ENCODE results near the gene MAML1.
A peak's percentile ranks its signal among the peaks of the same experiment; 100 is the strongest.
"Not testable (repeated sequence)": the region's sequence is repeated elsewhere in the genome, so short reads cannot be mapped to it uniquely, and the experiment has no call there.

MAML1 gene

DNA sequence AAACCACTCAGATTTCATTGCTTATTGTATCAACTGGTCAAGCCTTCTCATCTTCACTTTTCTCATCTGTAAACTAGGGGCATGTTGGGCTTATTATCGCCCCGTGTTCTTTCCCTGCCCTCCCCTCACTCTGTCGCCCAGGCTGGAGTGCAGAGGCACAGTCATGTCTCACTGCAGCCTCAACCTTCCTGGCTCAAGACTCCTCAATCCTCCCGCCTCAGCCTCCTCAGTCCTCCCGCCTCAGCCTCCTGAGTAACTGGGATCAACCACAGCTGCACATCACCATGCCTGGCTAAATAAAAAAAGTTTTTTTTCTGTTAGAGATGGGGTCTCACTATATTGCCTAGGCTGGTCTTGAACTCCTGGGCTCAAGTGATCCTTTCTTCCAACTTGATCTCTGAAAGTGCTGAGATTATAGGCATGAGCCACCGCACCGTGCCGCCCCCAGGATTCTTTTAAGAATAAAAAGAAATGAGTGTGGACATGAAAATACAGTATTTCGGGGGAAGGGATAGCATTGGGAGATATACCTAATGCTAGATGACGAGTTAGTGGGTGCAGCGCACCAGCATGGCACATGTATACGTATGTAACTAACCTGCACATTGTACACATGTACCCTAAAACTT lies 2.0 kb downstream of the MAML1 start:
- 0 out of 2 replicates have a peak, but pooled peaks cover 3% of the 10 kb centered on the region for H3K4me1 ChIP-seq (ENCODE audit: control insufficient read depth, insufficient read depth, low read length)
- H3K9ac ChIP-seq (ENCODE audit: low read depth, low read length), result no peak overlapping the region
- peaks cover 42% of the 10 kb centered on the region for H3K36me3 ChIP-seq (ENCODE audit: control insufficient read depth, insufficient read depth, low read length)
- no peaks in the 10 kb centered on the region for H3K9me3 ChIP-seq (ENCODE audit: control insufficient read depth, insufficient read depth, low read length)
- no peak overlapping the region for H3K27ac ChIP-seq (ENCODE audit: low read depth, low read length)
- H3K27me3 ChIP-seq (ENCODE audit: control insufficient read depth, insufficient read depth, low read length), result no peaks in the 10 kb centered on the region
- H3K4me3 ChIP-seq (ENCODE audit: low read depth, low read length), result peak overlapping the region; percentile 80

DNA sequence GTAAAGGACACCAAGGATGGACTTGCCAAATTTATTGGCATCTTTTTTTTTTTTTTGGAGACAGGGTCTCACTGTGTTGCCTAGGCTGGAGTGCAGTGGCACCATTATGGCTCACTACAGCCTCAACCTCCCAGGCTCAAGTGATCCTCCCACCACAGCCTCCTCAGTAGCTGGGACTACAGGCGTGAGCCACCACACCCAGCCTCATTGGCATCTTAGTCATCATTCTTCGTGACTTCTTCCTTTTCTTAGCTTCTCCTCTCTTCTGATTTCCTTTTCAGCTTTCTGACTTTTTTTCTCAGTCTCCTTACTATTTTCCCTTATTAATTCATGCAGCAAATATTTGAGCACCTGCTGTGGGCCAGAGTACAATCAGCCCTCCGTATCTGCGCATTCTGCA lies 6.1 kb downstream of the MAML1 start:
- peaks cover 29% of the 10 kb centered on the region for H3K36me3 ChIP-seq (ENCODE audit: control insufficient read depth, insufficient read depth, low read length)
- H3K4me3 ChIP-seq (ENCODE audit: low read depth, low read length), result no peak overlapping the region
- H3K4me1 ChIP-seq (ENCODE audit: control insufficient read depth, insufficient read depth, low read length), result no peaks in the 10 kb centered on the region
- H3K9ac ChIP-seq (ENCODE audit: low read depth, low read length), result no peak overlapping the region
- H3K27me3 ChIP-seq (ENCODE audit: control insufficient read depth, insufficient read depth, low read length), result no peaks in the 10 kb centered on the region
- H3K27ac ChIP-seq (ENCODE audit: low read depth, low read length), result no peak overlapping the region
- no peaks in the 10 kb centered on the region for H3K9me3 ChIP-seq (ENCODE audit: control insufficient read depth, insufficient read depth, low read length)

DNA sequence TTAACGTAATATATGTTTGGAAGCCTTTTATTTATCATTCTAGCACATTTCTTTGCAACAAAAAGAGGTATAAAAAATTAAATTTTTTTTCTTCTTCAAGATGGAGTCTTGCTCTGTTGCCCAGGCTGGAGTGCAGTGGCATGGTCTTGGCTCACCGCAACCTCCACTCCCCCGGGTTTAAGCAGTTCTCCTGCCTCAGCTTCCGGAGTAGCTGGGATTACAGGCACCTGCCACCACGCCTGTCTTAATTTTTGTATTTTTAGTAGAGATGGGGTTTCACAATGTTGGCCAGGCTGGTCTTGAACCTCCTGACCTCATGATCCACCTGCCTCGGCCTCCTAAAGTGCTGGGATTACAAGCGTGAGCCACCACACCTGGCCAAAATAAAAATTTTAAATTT lies 11.5 kb downstream of the MAML1 start:
- H3K27me3 ChIP-seq (ENCODE audit: control insufficient read depth, insufficient read depth, low read length); H3K9me3 ChIP-seq (ENCODE audit: control insufficient read depth, insufficient read depth, low read length); H3K27ac ChIP-seq (ENCODE audit: low read depth, low read length); H3K9ac ChIP-seq (ENCODE audit: low read depth, low read length); H3K4me3 ChIP-seq (ENCODE audit: low read depth, low read length); H3K4me1 ChIP-seq (ENCODE audit: control insufficient read depth, insufficient read depth, low read length): not testable (repeated sequence)
- H3K36me3 ChIP-seq (ENCODE audit: control insufficient read depth, insufficient read depth, low read length), result peaks cover 12% of the 10 kb centered on the region

DNA sequence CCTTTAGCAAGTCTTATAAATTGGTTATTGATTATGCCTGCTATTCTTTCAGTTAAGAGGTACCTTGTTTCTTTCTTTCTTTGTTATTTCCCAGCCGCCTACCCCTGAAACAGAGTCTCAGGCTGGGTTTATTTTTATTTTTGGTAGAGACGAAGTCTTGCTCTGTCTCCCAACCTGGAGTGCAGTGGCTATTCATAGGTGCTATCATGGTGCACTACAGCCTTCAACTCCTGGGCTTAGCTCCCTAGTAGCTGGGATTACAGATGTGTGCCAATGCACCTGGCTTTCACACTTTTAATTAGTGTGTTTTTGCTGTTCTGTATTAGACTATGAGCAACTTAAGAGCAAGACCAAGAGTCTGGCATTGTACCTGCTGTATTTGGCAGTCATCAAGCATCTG lies 14.2 kb downstream of the MAML1 start:
- no peak overlapping the region for H3K4me3 ChIP-seq (ENCODE audit: low read depth, low read length)
- no peak overlapping the region for H3K27ac ChIP-seq (ENCODE audit: low read depth, low read length)
- H3K9ac ChIP-seq (ENCODE audit: low read depth, low read length), result no peak overlapping the region
- H3K4me1 ChIP-seq (ENCODE audit: control insufficient read depth, insufficient read depth, low read length), result no peaks in the 10 kb centered on the region
- peaks cover 7% of the 10 kb centered on the region; the same call in 1 of the 2 replicates for H3K36me3 ChIP-seq (ENCODE audit: control insufficient read depth, insufficient read depth, low read length)
- no peaks in the 10 kb centered on the region for H3K9me3 ChIP-seq (ENCODE audit: control insufficient read depth, insufficient read depth, low read length)
- H3K27me3 ChIP-seq (ENCODE audit: control insufficient read depth, insufficient read depth, low read length), result no peaks in the 10 kb centered on the region

DNA sequence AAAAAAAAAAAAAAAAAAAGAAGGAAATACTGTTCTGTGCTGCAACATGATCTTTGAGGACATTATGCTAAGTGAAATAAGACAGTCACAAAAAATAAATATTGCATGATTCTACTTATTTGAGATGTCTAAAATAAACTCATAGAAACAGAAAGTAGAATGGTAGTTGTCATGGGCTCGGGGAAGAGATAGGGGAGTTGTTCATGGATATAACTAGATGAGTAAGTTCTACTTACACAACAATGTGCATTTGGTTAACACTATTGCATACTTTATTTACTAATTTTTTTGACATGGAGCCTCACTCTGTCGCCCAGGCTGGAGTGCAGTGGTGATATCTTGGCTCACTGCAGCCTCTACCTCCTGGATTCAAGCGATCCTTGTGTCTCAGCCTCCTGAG lies 15.2 kb downstream of the MAML1 start:
- Histone ChIP-seq H3K9ac (ENCODE audit: low read depth, low read length) (no peak overlapping the region), H3K27me3 (ENCODE audit: control insufficient read depth, insufficient read depth, low read length) (no peaks in the 10 kb centered on the region), H3K36me3 (ENCODE audit: control insufficient read depth, insufficient read depth, low read length) (peaks cover 7% of the 10 kb centered on the region; the same call in 1 of the 2 replicates), H3K4me1 (ENCODE audit: control insufficient read depth, insufficient read depth, low read length) (no peaks in the 10 kb centered on the region), H3K4me3 (ENCODE audit: low read depth, low read length) (no peak overlapping the region), H3K9me3 (ENCODE audit: control insufficient read depth, insufficient read depth, low read length) (no peaks in the 10 kb centered on the region), H3K27ac (ENCODE audit: low read depth, low read length) (no peak overlapping the region)

DNA sequence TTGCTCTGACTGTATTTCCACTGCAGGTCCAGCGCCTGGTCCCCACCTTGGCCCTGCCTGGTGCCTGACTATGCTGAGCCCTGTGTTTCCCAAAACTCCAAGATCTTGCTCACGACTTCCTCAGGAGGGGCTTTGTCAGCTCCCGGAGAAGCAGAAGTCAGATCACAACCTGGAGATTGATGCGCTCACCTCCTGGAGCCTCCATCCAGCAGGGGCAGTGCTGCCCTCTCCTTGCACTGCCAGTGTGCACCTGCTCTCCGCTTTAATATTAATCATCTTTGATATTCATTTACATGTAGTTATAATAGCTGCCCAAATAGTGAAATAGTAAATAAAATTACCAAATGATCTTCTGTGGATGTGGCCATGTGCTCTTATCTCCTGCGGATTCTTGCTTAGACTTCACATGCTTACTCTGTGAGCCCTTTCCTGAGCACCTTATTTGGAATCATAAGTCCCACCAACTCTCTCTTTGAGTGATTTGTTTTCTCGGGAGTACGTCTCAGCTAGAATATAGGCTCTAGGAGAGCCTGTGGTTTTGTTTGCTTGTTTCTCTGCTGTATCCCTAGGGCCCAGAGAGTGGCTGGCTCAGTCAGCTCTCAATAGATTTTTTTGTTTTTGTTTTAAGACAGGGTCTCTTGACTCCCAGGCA lies 17.4 kb downstream of the MAML1 start:
- peaks cover 10% of the 10 kb centered on the region for H3K4me1 ChIP-seq (ENCODE audit: control insufficient read depth, insufficient read depth, low read length)
- H3K9ac ChIP-seq (ENCODE audit: low read depth, low read length), result no peak overlapping the region
- no peak overlapping the region for H3K27ac ChIP-seq (ENCODE audit: low read depth, low read length)
- H3K27me3 ChIP-seq (ENCODE audit: control insufficient read depth, insufficient read depth, low read length), result no peaks in the 10 kb centered on the region
- H3K9me3 ChIP-seq (ENCODE audit: control insufficient read depth, insufficient read depth, low read length), result no peaks in the 10 kb centered on the region
- H3K4me3 ChIP-seq (ENCODE audit: low read depth, low read length), result no peak overlapping the region
- H3K36me3 ChIP-seq (ENCODE audit: control insufficient read depth, insufficient read depth, low read length), result peaks cover 7% of the 10 kb centered on the region; the same call in 1 of the 2 replicates

DNA sequence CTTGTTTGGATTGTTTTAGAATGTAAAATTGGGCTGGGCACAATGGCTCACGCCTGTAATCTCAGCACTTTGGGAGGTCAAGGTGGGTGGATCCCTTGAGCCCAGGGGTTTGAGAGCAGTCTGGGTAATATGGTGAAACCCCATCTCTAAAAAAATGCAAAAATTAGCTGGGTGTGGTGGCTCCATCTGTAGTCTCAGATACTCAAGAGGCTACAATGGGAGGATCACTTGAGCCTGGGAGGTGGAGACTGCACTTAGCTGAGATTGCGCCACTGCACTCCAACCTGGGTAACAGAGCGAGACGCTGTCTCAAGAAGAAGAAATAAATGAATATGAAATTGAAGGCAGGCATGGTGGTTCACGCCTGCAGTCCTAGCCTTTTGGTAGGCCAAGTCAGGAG lies 21.3 kb downstream of the MAML1 start:
- peaks cover 16% of the 10 kb centered on the region for H3K4me1 ChIP-seq (ENCODE audit: control insufficient read depth, insufficient read depth, low read length)
- no peak overlapping the region for H3K27ac ChIP-seq (ENCODE audit: low read depth, low read length)
- H3K36me3 ChIP-seq (ENCODE audit: control insufficient read depth, insufficient read depth, low read length), result peaks cover 3% of the 10 kb centered on the region; the same call in 1 of the 2 replicates
- no peaks in the 10 kb centered on the region for H3K9me3 ChIP-seq (ENCODE audit: control insufficient read depth, insufficient read depth, low read length)
- no peak overlapping the region for H3K4me3 ChIP-seq (ENCODE audit: low read depth, low read length)
- no peak overlapping the region for H3K9ac ChIP-seq (ENCODE audit: low read depth, low read length)
- no peaks in the 10 kb centered on the region for H3K27me3 ChIP-seq (ENCODE audit: control insufficient read depth, insufficient read depth, low read length)

DNA sequence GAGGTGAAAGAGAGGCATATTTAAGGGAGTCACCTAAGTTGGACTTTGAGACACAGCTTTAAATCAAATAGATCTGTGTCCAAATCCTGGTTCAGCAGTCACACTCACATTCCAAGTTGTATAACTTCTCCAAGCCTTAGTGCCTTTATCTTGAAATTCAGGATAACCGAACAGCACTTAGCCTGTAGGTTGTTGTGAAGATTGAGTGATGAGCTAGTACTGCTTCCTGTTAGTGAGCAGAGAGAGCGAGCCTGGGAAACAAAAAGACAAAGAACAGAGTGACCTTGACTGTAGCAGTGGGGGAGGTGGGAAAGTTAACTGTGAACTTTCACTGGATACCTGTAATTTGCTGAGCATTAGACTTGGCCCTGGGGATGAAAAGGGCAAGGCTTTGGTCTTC lies 22.4 kb downstream of the MAML1 start:
- Histone ChIP-seq H3K27me3 (ENCODE audit: control insufficient read depth, insufficient read depth, low read length) (no peaks in the 10 kb centered on the region), H3K9ac (ENCODE audit: low read depth, low read length) (no peak overlapping the region), H3K27ac (ENCODE audit: low read depth, low read length) (peak overlapping the region; percentile 75), H3K4me1 (ENCODE audit: control insufficient read depth, insufficient read depth, low read length) (peaks cover 20% of the 10 kb centered on the region), H3K9me3 (ENCODE audit: control insufficient read depth, insufficient read depth, low read length) (no peaks in the 10 kb centered on the region), H3K4me3 (ENCODE audit: low read depth, low read length) (no peak overlapping the region), H3K36me3 (ENCODE audit: control insufficient read depth, insufficient read depth, low read length) (peaks cover 3% of the 10 kb centered on the region; the same call in 1 of the 2 replicates)

DNA sequence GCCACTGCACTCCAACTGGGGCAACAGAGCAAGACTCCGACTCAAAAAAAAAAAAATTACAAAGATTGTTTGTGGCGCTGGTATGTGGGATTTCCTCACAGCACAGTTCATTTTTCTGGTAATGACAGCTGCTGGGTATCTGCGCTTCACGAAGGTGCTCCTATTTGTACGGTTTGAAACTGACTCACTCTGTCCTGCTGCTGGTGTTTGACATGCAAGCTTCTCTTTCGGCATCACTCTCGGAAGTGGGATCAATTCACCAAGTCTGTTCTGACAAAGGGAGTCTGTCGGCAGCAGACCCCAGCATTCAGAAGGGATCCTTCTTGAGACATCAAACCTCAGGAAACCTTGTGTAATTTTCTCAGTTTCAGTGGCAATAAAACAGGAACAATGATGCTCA lies 26.3 kb downstream of the MAML1 start:
- Histone ChIP-seq H3K4me3 (ENCODE audit: low read depth, low read length) (no peak overlapping the region), H3K9ac (ENCODE audit: low read depth, low read length) (no peak overlapping the region), H3K27ac (ENCODE audit: low read depth, low read length) (no peak overlapping the region), H3K9me3 (ENCODE audit: control insufficient read depth, insufficient read depth, low read length) (no peaks in the 10 kb centered on the region), H3K4me1 (ENCODE audit: control insufficient read depth, insufficient read depth, low read length) (peaks cover 45% of the 10 kb centered on the region), H3K36me3 (ENCODE audit: control insufficient read depth, insufficient read depth, low read length) (no peaks in the 10 kb centered on the region), H3K27me3 (ENCODE audit: control insufficient read depth, insufficient read depth, low read length) (no peaks in the 10 kb centered on the region)

DNA sequence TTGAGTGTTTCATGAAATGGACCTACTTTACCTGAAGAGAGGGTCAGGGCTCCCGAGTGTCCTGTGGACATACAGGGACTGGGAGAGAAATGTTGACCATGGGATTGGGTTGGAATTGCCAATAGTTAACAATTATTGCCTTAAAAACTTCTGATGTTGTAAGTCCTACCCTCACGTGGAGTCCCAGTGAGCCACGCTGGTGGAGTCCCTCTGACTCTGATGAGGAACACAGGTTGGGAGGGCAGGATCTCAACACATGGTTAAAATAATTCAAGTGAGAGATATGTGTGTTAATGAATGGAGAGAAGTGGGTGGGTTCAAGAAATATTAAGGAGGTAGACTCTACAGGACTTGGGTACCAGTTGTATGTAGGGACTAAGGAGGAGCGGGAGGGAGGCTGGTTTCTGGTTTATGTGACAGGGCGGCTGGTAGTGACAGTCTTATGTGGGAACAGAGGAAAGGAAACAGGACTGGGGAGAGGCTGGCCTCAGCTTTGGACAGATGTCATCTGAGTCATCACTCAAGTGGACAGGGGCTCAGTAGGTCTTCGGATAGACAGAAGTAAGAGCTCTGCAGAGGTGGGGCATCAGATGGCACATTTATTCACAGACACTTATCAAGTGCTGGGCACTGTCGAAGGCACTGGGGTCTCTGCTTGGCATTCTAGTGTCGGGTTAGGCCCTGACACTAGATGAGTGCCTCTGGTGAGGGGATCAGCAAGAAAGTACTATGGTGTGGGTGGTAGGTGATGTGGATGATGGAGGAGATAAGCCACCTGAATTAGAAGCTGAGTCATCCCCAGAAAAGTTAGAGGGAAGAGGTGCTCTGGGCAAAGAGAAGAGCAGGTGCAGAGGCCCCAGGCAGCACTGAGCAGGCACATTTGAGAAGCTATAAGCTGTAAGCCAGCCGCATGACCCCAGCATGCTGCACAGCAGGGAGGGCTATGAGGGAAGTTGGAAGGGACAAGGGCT lies 27.2 kb downstream of the MAML1 start:
- Histone ChIP-seq H3K9me3 (ENCODE audit: control insufficient read depth, insufficient read depth, low read length) (no peaks in the 10 kb centered on the region), H3K36me3 (ENCODE audit: control insufficient read depth, insufficient read depth, low read length) (no peaks in the 10 kb centered on the region), H3K4me3 (ENCODE audit: low read depth, low read length) (no peak overlapping the region), H3K4me1 (ENCODE audit: control insufficient read depth, insufficient read depth, low read length) (peaks cover 37% of the 10 kb centered on the region), H3K9ac (ENCODE audit: low read depth, low read length) (no peak overlapping the region), H3K27ac (ENCODE audit: low read depth, low read length) (no peak overlapping the region), H3K27me3 (ENCODE audit: control insufficient read depth, insufficient read depth, low read length) (no peaks in the 10 kb centered on the region)

Data from HUES48 (cell line).